K562 (cell line): ENCODE results near the gene ITGB6. TPM values are rescaled to one million over a fixed set of nuclear protein-coding genes. Genes with fewer than 3 reads are reported as not detected.

Source experiments
- ATF1 ChIP-seq, 2 experiments: fragments of 450-650 bp in 1 of 2; IDR thresholded peaks; 2 replicates each; pipeline ENCODE4 v1.6.1; 2016; ENCODE audit warnings: missing compliant biosample characterization in 1 of 2, missing genetic modification characterization in 1 of 2
- CBX3 ChIP-seq, 2 experiments: IDR thresholded peaks; 1 replicate in 1 of 2; 2 replicates in 1 of 2; pipeline ENCODE4 v1.6.1; 2012; ENCODE audit warnings: inconsistent platforms in 2 of 2, low read length in 2 of 2, borderline replicate concordance in 1 of 2, control low read depth in 1 of 2
- GATAD2B ChIP-seq: fragments of 450-650 bp; IDR thresholded peaks from 2 replicates; pipeline ENCODE4 v1.6.1; 2017; ENCODE audit warnings: mild to moderate bottlenecking, borderline replicate concordance
- HMG20A ChIP-seq: fragments of 450-650 bp; formaldehyde crosslinking; conservative IDR thresholded peaks from 2 replicates; pipeline ENCODE4 v1.4.0; 2020; ENCODE audit warnings: mild to moderate bottlenecking, mixed read lengths
- KLF1 ChIP-seq: fragments of 450-650 bp; IDR thresholded peaks from 2 replicates; pipeline ENCODE4 v1.6.1; 2016; ENCODE audit warnings: missing genetic modification characterization, missing compliant biosample characterization
- MAFF ChIP-seq: IDR thresholded peaks from 2 replicates; pipeline ENCODE4 v1.6.1; 2012; ENCODE audit warnings: low read length, improper control_type of control experiment
- NFXL1 ChIP-seq: fragments of 450-650 bp; formaldehyde crosslinking; IDR thresholded peaks from 2 replicates; pipeline ENCODE4 v1.4.0; 2021; ENCODE audit warnings: mild to moderate bottlenecking
- RB1 ChIP-seq: fragments of 450-650 bp; IDR thresholded peaks from 2 replicates; pipeline ENCODE4 v1.6.1; 2017; ENCODE audit warnings: low read depth, mild to moderate bottlenecking
- SP2 ChIP-seq: IDR thresholded peaks from 2 replicates; pipeline ENCODE4 v1.6.1; 2011; ENCODE audit warnings: mild to moderate bottlenecking, low read depth, low read length, moderate library complexity; ENCODE audit not compliant: poor library complexity, severe bottlenecking; ENCODE audit errors: extremely low read depth
- TAL1 ChIP-seq: fragments of 450-650 bp; IDR thresholded peaks from 2 replicates; pipeline ENCODE4 v1.6.1; 2016; ENCODE audit warnings: mild to moderate bottlenecking
- TRIM24 ChIP-seq, 2 experiments: fragments of 450-650 bp; IDR thresholded peaks; 2 replicates each; pipeline ENCODE4 v1.6.1; 2016
- YY1 ChIP-seq, 3 experiments: IDR thresholded peaks; 2 replicates each; pipeline ENCODE4 v1.6.1; 2011; ENCODE audit warnings: low read length in 2 of 3, mild to moderate bottlenecking in 2 of 3, moderate library complexity in 2 of 3, borderline replicate concordance in 1 of 3, control low read depth in 1 of 3, low read depth in 1 of 3; ENCODE audit not compliant: insufficient read depth in 3 of 3, insufficient replicate concordance in 2 of 3, control insufficient read depth in 1 of 3, insufficient read length in 1 of 3; ENCODE audit errors: extremely low read depth in 1 of 3
- ZC3H8 ChIP-seq: fragments of 450-650 bp; IDR thresholded peaks from 2 replicates; pipeline ENCODE4 v1.6.1; 2017
- ZKSCAN8 ChIP-seq: fragments of 200-800 bp; sonication (Bioruptor generic); IDR thresholded peaks from 2 replicates; pipeline ENCODE4 v1.6.1; 2016; ENCODE audit warnings: missing genetic modification characterization, missing compliant biosample characterization
- ZNF121 ChIP-seq: sonication (generic); formaldehyde crosslinking; conservative IDR thresholded peaks from 2 replicates; pipeline ENCODE4 v1.8.0; 2022; ENCODE audit warnings: missing genetic modification reagents
- ZNF124 ChIP-seq: sonication (generic); formaldehyde crosslinking; IDR thresholded peaks from 2 replicates; pipeline ENCODE4 v1.8.1; 2022; ENCODE audit warnings: missing genetic modification reagents
- ZNF274 ChIP-seq: IDR thresholded peaks from 2 replicates; pipeline ENCODE4 v1.6.1; 2011; ENCODE audit warnings: low read depth, mild to moderate bottlenecking, low read length, moderate library complexity, borderline replicate concordance
- ZNF282 ChIP-seq: sonication (generic); formaldehyde crosslinking; IDR thresholded peaks from 2 replicates; pipeline ENCODE4 v1.8.1; 2023; ENCODE audit warnings: missing genetic modification reagents
- ZNF584 ChIP-seq: fragments of 200-800 bp; sonication (Bioruptor generic); IDR thresholded peaks from 2 replicates; pipeline ENCODE4 v1.6.1; 2016; ENCODE audit warnings: low read depth, mild to moderate bottlenecking, missing genetic modification characterization, missing compliant biosample characterization
- polyA plus RNA-seq, 8 experiments: library from polyadenylated mRNA; depleted of rRNA in 4 of 8; stranded (reverse) in 5 of 8; unstranded in 3 of 8; fragments of >200 nt; fragmentation: Nextera tagmentation in 2 of 8; fragmentation: Illumina TruSeq in 1 of 8; extraction: Ambion mirVana in 2 of 8; extraction: Trizol in 1 of 8; gene quantifications; 2 replicates each; pipeline versions ENCODE4 v1.2.1 to v1.2.3, GENCODE V29; 2011 to 2014; ENCODE audit warnings: inconsistent platforms in 1 of 8, missing spikeins in 1 of 8
- total RNA-seq, 7 experiments: library from RNA; depleted of rRNA in 6 of 7; stranded (reverse); fragments of >200 nt in 6 of 7; fragmentation: Illumina TruSeq in 2 of 7; extraction: Trizol in 2 of 7; gene quantifications; 2 replicates each; pipeline versions ENCODE4 v1.2.1 to v1.2.3, GENCODE V29; 2011 to 2021; ENCODE audit warnings: low replicate concordance in 1 of 7
- TF ChIP-seq, protein P1 (sequence below): IDR thresholded peaks from 2 replicates; pipeline ENCODE4 v1.6.1; 2012; ENCODE audit warnings: low read depth, low read length, improper control_type of control experiment, borderline replicate concordance
- TF ChIP-seq, protein P2 (sequence below): fragments of 250-450 bp; sonication (Bioruptor Pico); IDR thresholded peaks from 2 replicates; pipeline ENCODE4 v1.9.0; 2021; ENCODE audit warnings: mild to moderate bottlenecking
- TF ChIP-seq, protein P3 (sequence below): fragments of 450-650 bp; conservative IDR thresholded peaks from 2 replicates; pipeline ENCODE4 v1.6.1; 2016; ENCODE audit warnings: missing genetic modification characterization, low read depth, mild to moderate bottlenecking, control low read depth, missing compliant biosample characterization

ITGB6 gene
- total and polyA plus RNA-seq, 9 of the 15 experiments (the other 6 are each of a cell fraction or from before 2014, with no cell fraction given) = 0.18 TPM; not detected in 8

DNA sequence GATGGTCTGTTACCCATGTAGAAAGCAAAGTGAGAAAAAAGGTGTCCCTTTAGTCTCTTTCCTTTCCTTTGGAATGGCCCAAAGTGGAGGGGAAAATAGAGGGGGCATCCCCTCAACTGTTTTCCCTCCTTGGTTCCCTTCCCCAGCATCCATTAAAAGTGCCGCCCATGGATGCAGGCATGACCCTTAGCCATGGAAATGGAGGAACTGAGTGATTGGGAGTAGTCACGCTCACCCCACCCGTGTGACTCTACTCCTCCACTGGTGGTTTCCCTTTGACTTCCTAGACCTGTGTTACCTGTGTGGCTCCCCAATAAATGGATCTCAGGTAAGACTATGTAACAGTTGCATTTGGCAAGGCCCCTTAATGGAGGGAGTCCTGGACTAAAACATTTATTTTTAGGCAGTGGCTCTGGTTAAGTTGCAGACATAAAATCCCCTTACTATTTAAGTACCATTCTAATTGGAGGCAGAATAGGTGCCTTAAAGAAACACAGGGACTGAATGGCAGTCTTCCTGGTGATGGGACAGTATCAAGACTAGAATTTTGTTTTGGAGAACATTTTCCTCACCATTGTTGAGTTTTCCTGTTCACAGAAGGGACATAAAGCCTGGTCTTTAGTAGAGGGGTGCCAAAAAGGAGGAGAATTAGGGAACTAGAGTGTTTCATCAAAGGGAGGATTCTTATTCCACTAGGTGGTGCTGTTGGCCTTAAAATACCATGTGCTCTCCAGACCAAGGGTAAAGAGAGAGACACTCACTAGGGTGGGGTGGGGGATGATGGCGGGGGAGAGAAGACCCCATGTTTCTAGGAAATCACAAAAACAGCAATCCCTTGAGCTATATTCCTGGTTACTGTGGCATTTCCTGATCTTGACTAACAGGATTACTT is 112.0 kb downstream of the ITGB6 start (continued):
- TF ChIP-seq, protein P1, sequence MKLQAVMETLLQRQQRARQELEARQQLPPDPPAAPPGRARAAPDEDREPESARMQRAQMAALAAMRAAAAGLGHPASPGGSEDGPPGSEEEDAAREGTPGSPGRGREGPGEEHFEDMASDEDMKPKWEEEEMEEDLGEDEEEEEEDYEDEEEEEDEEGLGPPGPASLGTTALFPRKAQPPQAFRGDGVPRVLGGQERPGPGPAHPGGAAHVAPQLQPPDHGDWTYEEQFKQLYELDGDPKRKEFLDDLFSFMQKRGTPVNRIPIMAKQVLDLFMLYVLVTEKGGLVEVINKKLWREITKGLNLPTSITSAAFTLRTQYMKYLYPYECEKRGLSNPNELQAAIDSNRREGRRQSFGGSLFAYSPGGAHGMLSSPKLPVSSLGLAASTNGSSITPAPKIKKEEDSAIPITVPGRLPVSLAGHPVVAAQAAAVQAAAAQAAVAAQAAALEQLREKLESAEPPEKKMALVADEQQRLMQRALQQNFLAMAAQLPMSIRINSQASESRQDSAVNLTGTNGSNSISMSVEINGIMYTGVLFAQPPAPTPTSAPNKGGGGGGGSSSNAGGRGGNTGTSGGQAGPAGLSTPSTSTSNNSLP = no peak
- no peak for TF ChIP-seq ZNF584 (CRISPR knock-in tag)
- no peak for TF ChIP-seq TAL1
- no peak for TF ChIP-seq HMG20A (CRISPR knock-in tag)
- TF ChIP-seq ZNF274 = no peak
- TF ChIP-seq SP2 = no peak
- TF ChIP-seq ZKSCAN8 (CRISPR knock-in tag) = no peak
- TF ChIP-seq ZNF282 (CRISPR knock-in tag) = no peak
- no peak for TF ChIP-seq ZC3H8
- no peak for TF ChIP-seq RB1
- TF ChIP-seq MAFF = no peak
- no peak for TF ChIP-seq TRIM24 (IDR thresholded peaks at IDR 0.05)
- TF ChIP-seq, protein P2, sequence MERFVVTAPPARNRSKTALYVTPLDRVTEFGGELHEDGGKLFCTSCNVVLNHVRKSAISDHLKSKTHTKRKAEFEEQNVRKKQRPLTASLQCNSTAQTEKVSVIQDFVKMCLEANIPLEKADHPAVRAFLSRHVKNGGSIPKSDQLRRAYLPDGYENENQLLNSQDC (CRISPR knock-in tag) = no peak
- TF ChIP-seq ZNF121 (CRISPR knock-in tag) = no peak
- TF ChIP-seq ATF1 (CRISPR knock-in tag; IDR thresholded peaks at IDR 0.05) = no peak
- no peak for TF ChIP-seq ATF1 (tag; IDR thresholded peaks at IDR 0.05)
- peak; percentile 94 to 97; a peak in 2 of 3 replicates for TF ChIP-seq CBX3 (IDR thresholded peaks at IDR 0.05; ENCODE audit: borderline replicate concordance in 1 of 2, low read length in 2 of 2)
- no peak for TF ChIP-seq GATAD2B
- TF ChIP-seq, protein P3, sequence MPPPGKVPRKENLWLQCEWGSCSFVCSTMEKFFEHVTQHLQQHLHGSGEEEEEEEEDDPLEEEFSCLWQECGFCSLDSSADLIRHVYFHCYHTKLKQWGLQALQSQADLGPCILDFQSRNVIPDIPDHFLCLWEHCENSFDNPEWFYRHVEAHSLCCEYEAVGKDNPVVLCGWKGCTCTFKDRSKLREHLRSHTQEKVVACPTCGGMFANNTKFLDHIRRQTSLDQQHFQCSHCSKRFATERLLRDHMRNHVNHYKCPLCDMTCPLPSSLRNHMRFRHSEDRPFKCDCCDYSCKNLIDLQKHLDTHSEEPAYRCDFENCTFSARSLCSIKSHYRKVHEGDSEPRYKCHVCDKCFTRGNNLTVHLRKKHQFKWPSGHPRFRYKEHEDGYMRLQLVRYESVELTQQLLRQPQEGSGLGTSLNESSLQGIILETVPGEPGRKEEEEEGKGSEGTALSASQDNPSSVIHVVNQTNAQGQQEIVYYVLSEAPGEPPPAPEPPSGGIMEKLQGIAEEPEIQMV (tag) = no peak
- no peak for TF ChIP-seq ZNF124
- TF ChIP-seq NFXL1 (CRISPR knock-in tag) = no peak
- no peak for TF ChIP-seq KLF1
- peak in 1 of 3 experiments; percentile 40 for TF ChIP-seq YY1 (IDR thresholded peaks at IDR 0.05; ENCODE audit: borderline replicate concordance in 1 of 3, control insufficient read depth in 1 of 3, extremely low read depth in 1 of 3, insufficient read depth in 3 of 3, insufficient read length in 1 of 3, insufficient replicate concordance in 2 of 3, low read depth in 1 of 3, low read length in 2 of 3)
